Liver (tissue), 3 donors: Measurements from ENCODE around the gene QDPR.

Source experiments
- CTCF ChIP-seq: fragments of 150-350 bp; IDR thresholded peaks from 2 replicates; pipeline ENCODE4 v1.5.1; 2017; ENCODE audit warnings: improper control_type of control experiment, low read depth, low read length; ENCODE audit not compliant: missing input control
- SP1 ChIP-seq: IDR thresholded peaks from 2 replicates; pipeline ENCODE4 v1.6.1; 2018; ENCODE audit warnings: antibody characterized with exemption, mild to moderate bottlenecking
- TF ChIP-seq, protein P1 (sequence below): IDR thresholded peaks from 2 replicates; pipeline ENCODE4 v1.6.1; 2016; ENCODE audit warnings: antibody characterized with exemption, mild to moderate bottlenecking
- donor health status: healthy.
- donor health status: healthy.

- TF ChIP-seq, protein P1, sequence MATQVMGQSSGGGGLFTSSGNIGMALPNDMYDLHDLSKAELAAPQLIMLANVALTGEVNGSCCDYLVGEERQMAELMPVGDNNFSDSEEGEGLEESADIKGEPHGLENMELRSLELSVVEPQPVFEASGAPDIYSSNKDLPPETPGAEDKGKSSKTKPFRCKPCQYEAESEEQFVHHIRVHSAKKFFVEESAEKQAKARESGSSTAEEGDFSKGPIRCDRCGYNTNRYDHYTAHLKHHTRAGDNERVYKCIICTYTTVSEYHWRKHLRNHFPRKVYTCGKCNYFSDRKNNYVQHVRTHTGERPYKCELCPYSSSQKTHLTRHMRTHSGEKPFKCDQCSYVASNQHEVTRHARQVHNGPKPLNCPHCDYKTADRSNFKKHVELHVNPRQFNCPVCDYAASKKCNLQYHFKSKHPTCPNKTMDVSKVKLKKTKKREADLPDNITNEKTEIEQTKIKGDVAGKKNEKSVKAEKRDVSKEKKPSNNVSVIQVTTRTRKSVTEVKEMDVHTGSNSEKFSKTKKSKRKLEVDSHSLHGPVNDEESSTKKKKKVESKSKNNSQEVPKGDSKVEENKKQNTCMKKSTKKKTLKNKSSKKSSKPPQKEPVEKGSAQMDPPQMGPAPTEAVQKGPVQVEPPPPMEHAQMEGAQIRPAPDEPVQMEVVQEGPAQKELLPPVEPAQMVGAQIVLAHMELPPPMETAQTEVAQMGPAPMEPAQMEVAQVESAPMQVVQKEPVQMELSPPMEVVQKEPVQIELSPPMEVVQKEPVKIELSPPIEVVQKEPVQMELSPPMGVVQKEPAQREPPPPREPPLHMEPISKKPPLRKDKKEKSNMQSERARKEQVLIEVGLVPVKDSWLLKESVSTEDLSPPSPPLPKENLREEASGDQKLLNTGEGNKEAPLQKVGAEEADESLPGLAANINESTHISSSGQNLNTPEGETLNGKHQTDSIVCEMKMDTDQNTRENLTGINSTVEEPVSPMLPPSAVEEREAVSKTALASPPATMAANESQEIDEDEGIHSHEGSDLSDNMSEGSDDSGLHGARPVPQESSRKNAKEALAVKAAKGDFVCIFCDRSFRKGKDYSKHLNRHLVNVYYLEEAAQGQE = no peak
- no peak for TF ChIP-seq CTCF
- TF ChIP-seq SP1 = peak; percentile 94
These were observed 3.8 kb upstream of the QDPR start for GRCh38 chr4:17515445-17516407.
